ENCODE measurements around the gene PLK1. TPM values are rescaled to one million over a fixed set of nuclear protein-coding genes. Genes with fewer than 3 reads are reported as not detected.
A peak's percentile ranks its signal among the peaks of the same experiment; 100 is the strongest.

The PLK1 gene
- total and polyA plus RNA-seq, 2 of the 13 experiments (the other 11 are each of a cell fraction or from before 2014, with no cell fraction given): 71.5 to 76.3 TPM

DNA sequence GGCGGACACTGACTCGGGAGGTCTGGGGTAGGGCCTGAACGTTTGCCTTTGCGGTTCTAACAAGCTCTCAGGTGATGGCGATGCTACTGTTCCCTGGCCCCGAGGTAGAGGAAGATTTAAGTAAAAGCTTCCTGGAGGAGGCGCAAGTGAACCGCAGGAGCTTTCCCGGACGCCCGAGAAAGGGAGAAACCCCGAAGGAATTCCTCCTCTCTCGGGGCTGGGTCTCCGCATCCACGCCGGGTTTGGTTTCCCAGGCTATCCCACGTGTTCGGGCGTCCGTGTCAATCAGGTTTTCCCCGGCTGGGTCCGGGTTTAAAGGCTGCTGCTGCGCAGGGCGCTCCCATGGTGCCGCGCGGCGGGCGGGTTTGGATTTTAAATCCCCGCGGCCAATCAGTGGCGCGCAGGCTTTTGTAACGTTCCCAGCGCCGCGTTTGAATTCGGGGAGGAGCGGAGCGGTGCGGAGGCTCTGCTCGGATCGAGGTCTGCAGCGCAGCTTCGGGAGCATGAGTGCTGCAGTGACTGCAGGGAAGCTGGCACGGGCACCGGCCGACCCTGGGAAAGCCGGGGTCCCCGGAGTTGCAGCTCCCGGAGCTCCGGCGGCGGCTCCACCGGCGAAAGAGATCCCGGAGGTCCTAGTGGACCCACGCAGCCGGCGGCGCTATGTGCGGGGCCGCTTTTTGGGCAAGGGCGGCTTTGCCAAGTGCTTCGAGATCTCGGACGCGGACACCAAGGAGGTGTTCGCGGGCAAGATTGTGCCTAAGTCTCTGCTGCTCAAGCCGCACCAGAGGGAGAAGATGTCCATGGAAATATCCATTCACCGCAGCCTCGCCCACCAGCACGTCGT is at the start of gene PLK1 (continued):
- TF ChIP-seq, protein P1, sequence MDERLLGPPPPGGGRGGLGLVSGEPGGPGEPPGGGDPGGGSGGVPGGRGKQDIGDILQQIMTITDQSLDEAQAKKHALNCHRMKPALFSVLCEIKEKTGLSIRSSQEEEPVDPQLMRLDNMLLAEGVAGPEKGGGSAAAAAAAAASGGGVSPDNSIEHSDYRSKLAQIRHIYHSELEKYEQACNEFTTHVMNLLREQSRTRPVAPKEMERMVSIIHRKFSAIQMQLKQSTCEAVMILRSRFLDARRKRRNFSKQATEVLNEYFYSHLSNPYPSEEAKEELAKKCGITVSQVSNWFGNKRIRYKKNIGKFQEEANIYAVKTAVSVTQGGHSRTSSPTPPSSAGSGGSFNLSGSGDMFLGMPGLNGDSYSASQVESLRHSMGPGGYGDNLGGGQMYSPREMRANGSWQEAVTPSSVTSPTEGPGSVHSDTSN (CRISPR knock-in tag; IDR thresholded peaks at IDR 0.05): peak; percentile 82
- TF ChIP-seq ZNF383 (CRISPR knock-in tag; IDR thresholded peaks at IDR 0.05; ENCODE audit: borderline replicate concordance) (peak; percentile 96), ZNF572 (CRISPR knock-in tag; IDR thresholded peaks at IDR 0.05) (no peak), CREM (IDR thresholded peaks at IDR 0.05) (peak; percentile 78), CREM (CRISPR knock-in tag; IDR thresholded peaks at IDR 0.05) (peak; percentile 33; the same call in 1 of the 2 replicates), SP140L (CRISPR knock-in tag; IDR thresholded peaks at IDR 0.05; ENCODE audit: borderline replicate concordance) (peak; percentile 93; the same call in 1 of the 2 replicates), RCOR2 (CRISPR knock-in tag; IDR thresholded peaks at IDR 0.05) (peak; percentile 66; the same call in 1 of the 2 replicates), SP1 (IDR thresholded peaks at IDR 0.05) (no peak), SP1 (CRISPR knock-in tag; IDR thresholded peaks at IDR 0.05) (no peak; the same call in 1 of the 2 replicates), KLF9 (CRISPR knock-in tag; IDR thresholded peaks at IDR 0.05; ENCODE audit: low read depth) (peak; percentile 91; the same call in 1 of the 2 replicates), ZNF180 (CRISPR knock-in tag; IDR thresholded peaks at IDR 0.05; ENCODE audit: borderline replicate concordance, low read depth) (no peak), ZFY (CRISPR knock-in tag; IDR thresholded peaks at IDR 0.05) (no peak), ARHGAP35 (CRISPR knock-in tag; IDR thresholded peaks at IDR 0.05; ENCODE audit: borderline replicate concordance) (peak; percentile 56), KAT7 (CRISPR knock-in tag; IDR thresholded peaks at IDR 0.05; ENCODE audit: borderline replicate concordance) (peak; percentile 81; the same call in 1 of the 2 replicates), PRMT3 (CRISPR knock-in tag; IDR thresholded peaks at IDR 0.05; ENCODE audit: borderline replicate concordance, low read depth) (peak; percentile 100), GATAD2A (CRISPR knock-in tag; IDR thresholded peaks at IDR 0.05) (no peak; the same call in none of the 2 replicates), HOXA9 (CRISPR knock-in tag; IDR thresholded peaks at IDR 0.05; ENCODE audit: borderline replicate concordance) (peak; percentile 100), ZNF484 (CRISPR knock-in tag; IDR thresholded peaks at IDR 0.05; ENCODE audit: borderline replicate concordance, low read depth) (peak; percentile 38; the same call in 1 of the 2 replicates), YY1 (IDR thresholded peaks at IDR 0.05; ENCODE audit: insufficient read depth, insufficient replicate concordance, low read depth, low read length) (peak; percentile 67), ZNF850 (CRISPR knock-in tag; conservative IDR thresholded peaks at IDR 0.05) (0 out of 2 replicates have a peak, but pooled peaks have one; percentile 68), NFIB (CRISPR knock-in tag; IDR thresholded peaks at IDR 0.05; ENCODE audit: borderline replicate concordance) (no peak; the same call in 1 of the 2 replicates), NFYB (CRISPR knock-in tag; IDR thresholded peaks at IDR 0.05) (peak; percentile 95), ZNF768 (CRISPR knock-in tag; IDR thresholded peaks at IDR 0.05) (peak; percentile 53; the same call in 1 of the 2 replicates)
- TF ChIP-seq, protein P2, sequence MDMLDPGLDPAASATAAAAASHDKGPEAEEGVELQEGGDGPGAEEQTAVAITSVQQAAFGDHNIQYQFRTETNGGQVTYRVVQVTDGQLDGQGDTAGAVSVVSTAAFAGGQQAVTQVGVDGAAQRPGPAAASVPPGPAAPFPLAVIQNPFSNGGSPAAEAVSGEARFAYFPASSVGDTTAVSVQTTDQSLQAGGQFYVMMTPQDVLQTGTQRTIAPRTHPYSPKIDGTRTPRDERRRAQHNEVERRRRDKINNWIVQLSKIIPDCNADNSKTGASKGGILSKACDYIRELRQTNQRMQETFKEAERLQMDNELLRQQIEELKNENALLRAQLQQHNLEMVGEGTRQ (IDR thresholded peaks at IDR 0.05; ENCODE audit: low read depth, low read length): peak; percentile 64
- TF ChIP-seq, protein P2 (CRISPR knock-in tag; IDR thresholded peaks at IDR 0.05; ENCODE audit: borderline replicate concordance): peak; percentile 57; the same call in 1 of the 2 replicates
- TF ChIP-seq, protein P3, sequence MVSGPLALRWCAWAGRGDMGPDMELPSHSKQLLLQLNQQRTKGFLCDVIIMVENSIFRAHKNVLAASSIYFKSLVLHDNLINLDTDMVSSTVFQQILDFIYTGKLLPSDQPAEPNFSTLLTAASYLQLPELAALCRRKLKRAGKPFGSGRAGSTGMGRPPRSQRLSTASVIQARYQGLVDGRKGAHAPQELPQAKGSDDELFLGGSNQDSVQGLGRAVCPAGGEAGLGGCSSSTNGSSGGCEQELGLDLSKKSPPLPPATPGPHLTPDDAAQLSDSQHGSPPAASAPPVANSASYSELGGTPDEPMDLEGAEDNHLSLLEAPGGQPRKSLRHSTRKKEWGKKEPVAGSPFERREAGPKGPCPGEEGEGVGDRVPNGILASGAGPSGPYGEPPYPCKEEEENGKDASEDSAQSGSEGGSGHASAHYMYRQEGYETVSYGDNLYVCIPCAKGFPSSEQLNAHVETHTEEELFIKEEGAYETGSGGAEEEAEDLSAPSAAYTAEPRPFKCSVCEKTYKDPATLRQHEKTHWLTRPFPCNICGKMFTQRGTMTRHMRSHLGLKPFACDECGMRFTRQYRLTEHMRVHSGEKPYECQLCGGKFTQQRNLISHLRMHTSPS (CRISPR knock-in tag; IDR thresholded peaks at IDR 0.05; ENCODE audit: low read depth): 0 out of 2 replicates have a peak, but pooled peaks have one; percentile 27

All from HepG2 (cell line).